ENCODE results near the gene RAB26. TPM values are rescaled to one million over a fixed set of nuclear protein-coding genes. Genes with fewer than 3 reads are reported as not detected.
"Not testable (repeated sequence)": the region's sequence is repeated elsewhere in the genome, so short reads cannot be mapped to it uniquely, and the experiment has no call there.

The RAB26 gene
- total and polyA plus RNA-seq, 2 donors (not counting 3 experiments of a cell fraction or from before 2014, with no cell fraction given), result 0.91 to 2.0 TPM

DNA sequence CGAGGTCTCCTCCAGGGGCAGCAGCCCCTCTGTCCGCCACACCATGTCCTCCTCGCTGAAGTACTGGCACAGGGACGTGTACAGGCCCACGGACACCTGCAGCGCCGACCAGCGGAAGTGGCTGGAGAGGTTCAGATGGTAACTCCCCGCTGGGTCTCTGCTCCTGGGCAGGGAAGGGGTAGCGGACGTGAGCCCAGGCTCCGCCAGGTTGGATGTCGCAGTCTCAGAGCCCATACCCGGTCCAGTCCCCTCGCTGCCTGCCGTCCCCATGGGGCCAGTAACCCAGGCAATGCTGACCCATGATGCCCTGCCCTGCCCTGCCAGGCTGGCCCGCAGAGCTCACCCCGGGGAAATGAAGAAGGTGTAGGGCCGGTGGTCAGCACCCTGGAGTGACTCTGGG is 46.0 kb upstream of the RAB26 start:
- H2AFZ ChIP-seq (ENCODE audit: low read depth, low read length), result no peak overlapping the region
- FAIRE-seq (no peak), DNase-seq (ENCODE audit: low read depth, low spot score) (no peak)
- BruUV-seq (replicated peaks), result no TSS peak
- no peak overlapping the region for H3K27ac ChIP-seq (ENCODE audit: insufficient read depth, low read depth, low read length)
- intact Hi-C loops (cut with micrococcal nuclease) (no loop called here), dilution Hi-C loops (cut with MboI; ENCODE audit: extremely low pct_ligation_motif_present, low sequenced_read_pairs) (no loop called here)
- H3K79me2 ChIP-seq (ENCODE audit: control insufficient read depth, insufficient read depth, low read length), result no peaks in the 10 kb centered on the region
- no peaks in the 10 kb centered on the region for H3K9me1 ChIP-seq (replicated peaks; ENCODE audit: control insufficient read depth, extremely low read depth, insufficient read depth, low read length)
- ChIA-PET POLR2A (no interaction called here), CTCF (no interaction called here)
- no peaks in the 10 kb centered on the region for H3K9me3 ChIP-seq (replicated peaks; ENCODE audit: control insufficient read depth, insufficient read depth, low read length)
- no peaks in the 10 kb centered on the region for H3K4me1 ChIP-seq (ENCODE audit: control insufficient read depth, extremely low read depth, insufficient read depth, low read length)
- peaks cover 0 to 11% of the 10 kb centered on the region in 2 experiments for H3K36me3 ChIP-seq (ENCODE audit: control insufficient read depth in 2 of 2, extremely low read depth in 1 of 2, insufficient read depth in 2 of 2, low read length in 2 of 2)
- no peaks in the 10 kb centered on the region for H3K27me3 ChIP-seq (ENCODE audit: control insufficient read depth in 2 of 2, insufficient read depth in 2 of 2, low read length in 2 of 2)
- TF ChIP-seq POLR2AphosphoS5 (IDR thresholded peaks at IDR 0.05; ENCODE audit: insufficient read depth, low read depth, low read length) (no peak), GATA2 (IDR thresholded peaks at IDR 0.05; ENCODE audit: insufficient read depth, insufficient read length, low read depth, low read length) (no peak), MYC (IDR thresholded peaks at IDR 0.05; ENCODE audit: low read depth, low read length) (no peak), POLR2A (IDR thresholded peaks at IDR 0.05; ENCODE audit: low read depth, low read length) (no peak), JUN (IDR thresholded peaks at IDR 0.05; ENCODE audit: borderline replicate concordance, insufficient read depth, insufficient read length, low read depth) (no peak), FOS (IDR thresholded peaks at IDR 0.05; ENCODE audit: borderline replicate concordance, insufficient read depth, low read length) (no peak), EZH2 (IDR thresholded peaks at IDR 0.05; ENCODE audit: borderline replicate concordance, low read depth, low read length, severe bottlenecking) (no peak)
- TF ChIP-seq, protein P1, sequence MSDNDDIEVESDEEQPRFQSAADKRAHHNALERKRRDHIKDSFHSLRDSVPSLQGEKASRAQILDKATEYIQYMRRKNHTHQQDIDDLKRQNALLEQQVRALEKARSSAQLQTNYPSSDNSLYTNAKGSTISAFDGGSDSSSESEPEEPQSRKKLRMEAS (IDR thresholded peaks at IDR 0.05; ENCODE audit: insufficient read depth, insufficient read length), result no peak
- TF ChIP-seq, protein P2, sequence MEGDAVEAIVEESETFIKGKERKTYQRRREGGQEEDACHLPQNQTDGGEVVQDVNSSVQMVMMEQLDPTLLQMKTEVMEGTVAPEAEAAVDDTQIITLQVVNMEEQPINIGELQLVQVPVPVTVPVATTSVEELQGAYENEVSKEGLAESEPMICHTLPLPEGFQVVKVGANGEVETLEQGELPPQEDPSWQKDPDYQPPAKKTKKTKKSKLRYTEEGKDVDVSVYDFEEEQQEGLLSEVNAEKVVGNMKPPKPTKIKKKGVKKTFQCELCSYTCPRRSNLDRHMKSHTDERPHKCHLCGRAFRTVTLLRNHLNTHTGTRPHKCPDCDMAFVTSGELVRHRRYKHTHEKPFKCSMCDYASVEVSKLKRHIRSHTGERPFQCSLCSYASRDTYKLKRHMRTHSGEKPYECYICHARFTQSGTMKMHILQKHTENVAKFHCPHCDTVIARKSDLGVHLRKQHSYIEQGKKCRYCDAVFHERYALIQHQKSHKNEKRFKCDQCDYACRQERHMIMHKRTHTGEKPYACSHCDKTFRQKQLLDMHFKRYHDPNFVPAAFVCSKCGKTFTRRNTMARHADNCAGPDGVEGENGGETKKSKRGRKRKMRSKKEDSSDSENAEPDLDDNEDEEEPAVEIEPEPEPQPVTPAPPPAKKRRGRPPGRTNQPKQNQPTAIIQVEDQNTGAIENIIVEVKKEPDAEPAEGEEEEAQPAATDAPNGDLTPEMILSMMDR (IDR thresholded peaks at IDR 0.05; ENCODE audit: extremely low read depth in 1 of 2, insufficient read depth in 1 of 2, low read depth in 1 of 2, low read length in 2 of 2), result no peak
- no peaks in the 10 kb centered on the region for H4K20me1 ChIP-seq (replicated peaks; ENCODE audit: control insufficient read depth, extremely low read depth, insufficient read depth, low read length)
- no peak overlapping the region for H3K4me3 ChIP-seq (replicated peaks in 1 of 3; ENCODE audit: insufficient read depth in 1 of 3, low read depth in 1 of 3, low read length in 3 of 3)
- H3K4me2 ChIP-seq (ENCODE audit: insufficient read depth, low read length), result no peak overlapping the region
- H3K9ac ChIP-seq (replicated peaks; ENCODE audit: extremely low read depth, insufficient read depth, low read length), result no peak overlapping the region

DNA sequence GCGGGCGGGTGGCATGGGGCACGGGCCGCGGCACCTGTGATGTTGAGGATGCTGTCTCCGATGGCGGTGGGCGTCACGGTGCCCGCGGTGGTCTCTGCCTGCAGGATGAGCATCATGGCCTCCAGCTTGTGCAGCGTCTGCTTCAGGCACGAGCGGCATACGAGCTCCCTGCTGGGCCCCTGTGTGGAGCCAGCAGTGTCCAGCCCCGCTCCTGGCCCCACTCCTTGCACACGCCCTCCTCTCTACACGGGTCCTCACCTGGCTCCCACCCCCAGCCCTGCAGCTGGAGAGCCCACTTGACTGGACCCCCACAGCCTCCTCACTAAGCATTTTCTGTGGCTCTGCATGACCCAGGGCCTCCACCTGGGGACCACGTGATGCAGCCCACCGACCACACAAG is 44.0 kb upstream of the RAB26 start:
- H4K20me1 ChIP-seq (replicated peaks; ENCODE audit: control insufficient read depth, extremely low read depth, insufficient read depth, low read length); intact Hi-C loops (cut with micrococcal nuclease); H3K27ac ChIP-seq (ENCODE audit: insufficient read depth, low read depth, low read length); H3K79me2 ChIP-seq (ENCODE audit: control insufficient read depth, insufficient read depth, low read length); H2AFZ ChIP-seq (ENCODE audit: low read depth, low read length); H3K9me3 ChIP-seq (replicated peaks; ENCODE audit: control insufficient read depth, insufficient read depth, low read length); dilution Hi-C loops (cut with MboI; ENCODE audit: extremely low pct_ligation_motif_present, low sequenced_read_pairs); DNase-seq (ENCODE audit: low read depth, low spot score); H3K27me3 ChIP-seq (ENCODE audit: control insufficient read depth in 2 of 2, insufficient read depth in 2 of 2, low read length in 2 of 2); CTCF ChIA-PET; H3K9ac ChIP-seq (replicated peaks; ENCODE audit: extremely low read depth, insufficient read depth, low read length); FAIRE-seq; H3K9me1 ChIP-seq (replicated peaks; ENCODE audit: control insufficient read depth, extremely low read depth, insufficient read depth, low read length); H3K4me1 ChIP-seq (ENCODE audit: control insufficient read depth, extremely low read depth, insufficient read depth, low read length); POLR2A ChIA-PET; H3K4me2 ChIP-seq (ENCODE audit: insufficient read depth, low read length); BruUV-seq (replicated peaks); H3K4me3 ChIP-seq (replicated peaks in 1 of 3; ENCODE audit: insufficient read depth in 1 of 3, low read depth in 1 of 3, low read length in 3 of 3): not testable (repeated sequence)
- H3K36me3 ChIP-seq (ENCODE audit: control insufficient read depth in 2 of 2, extremely low read depth in 1 of 2, insufficient read depth in 2 of 2, low read length in 2 of 2), result peaks cover 0 to 11% of the 10 kb centered on the region in 2 experiments

DNA sequence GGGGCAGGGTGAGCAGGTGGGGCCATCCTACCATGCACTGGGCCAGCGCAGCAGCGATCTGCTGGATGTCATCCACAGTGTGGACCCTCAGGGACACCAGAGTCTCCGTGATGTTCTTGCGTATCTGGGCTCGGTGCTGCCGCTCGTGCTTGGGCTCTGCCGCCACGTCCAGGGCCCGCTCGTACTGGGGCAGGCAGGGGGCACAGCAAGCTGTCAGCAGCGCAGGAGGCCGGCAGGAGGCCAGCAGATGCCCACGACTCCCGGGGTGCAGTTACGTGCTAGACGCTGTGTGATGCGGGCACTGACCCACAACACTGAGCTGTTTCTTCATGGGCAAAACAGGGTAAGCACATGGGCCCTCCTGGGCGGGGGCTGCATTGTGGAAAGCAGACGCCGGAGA is 43.1 kb upstream of the RAB26 start:
- intact Hi-C loops (cut with micrococcal nuclease); H3K9ac ChIP-seq (replicated peaks; ENCODE audit: extremely low read depth, insufficient read depth, low read length); H4K20me1 ChIP-seq (replicated peaks; ENCODE audit: control insufficient read depth, extremely low read depth, insufficient read depth, low read length); BruUV-seq (replicated peaks); CTCF ChIA-PET; H3K9me3 ChIP-seq (replicated peaks; ENCODE audit: control insufficient read depth, insufficient read depth, low read length); DNase-seq (ENCODE audit: low read depth, low spot score); FAIRE-seq; H3K4me3 ChIP-seq (replicated peaks in 1 of 3; ENCODE audit: insufficient read depth in 1 of 3, low read depth in 1 of 3, low read length in 3 of 3); H3K36me3 ChIP-seq (ENCODE audit: control insufficient read depth in 2 of 2, extremely low read depth in 1 of 2, insufficient read depth in 2 of 2, low read length in 2 of 2); POLR2A ChIA-PET; H3K4me1 ChIP-seq (ENCODE audit: control insufficient read depth, extremely low read depth, insufficient read depth, low read length); H3K79me2 ChIP-seq (ENCODE audit: control insufficient read depth, insufficient read depth, low read length); H3K4me2 ChIP-seq (ENCODE audit: insufficient read depth, low read length); H3K9me1 ChIP-seq (replicated peaks; ENCODE audit: control insufficient read depth, extremely low read depth, insufficient read depth, low read length); H3K27me3 ChIP-seq (ENCODE audit: control insufficient read depth in 2 of 2, insufficient read depth in 2 of 2, low read length in 2 of 2); H3K27ac ChIP-seq (ENCODE audit: insufficient read depth, low read depth, low read length); H2AFZ ChIP-seq (ENCODE audit: low read depth, low read length); dilution Hi-C loops (cut with MboI; ENCODE audit: extremely low pct_ligation_motif_present, low sequenced_read_pairs): not testable (repeated sequence)
